ENCODE results near the gene ARMC12.

The ARMC12 gene

DNA sequence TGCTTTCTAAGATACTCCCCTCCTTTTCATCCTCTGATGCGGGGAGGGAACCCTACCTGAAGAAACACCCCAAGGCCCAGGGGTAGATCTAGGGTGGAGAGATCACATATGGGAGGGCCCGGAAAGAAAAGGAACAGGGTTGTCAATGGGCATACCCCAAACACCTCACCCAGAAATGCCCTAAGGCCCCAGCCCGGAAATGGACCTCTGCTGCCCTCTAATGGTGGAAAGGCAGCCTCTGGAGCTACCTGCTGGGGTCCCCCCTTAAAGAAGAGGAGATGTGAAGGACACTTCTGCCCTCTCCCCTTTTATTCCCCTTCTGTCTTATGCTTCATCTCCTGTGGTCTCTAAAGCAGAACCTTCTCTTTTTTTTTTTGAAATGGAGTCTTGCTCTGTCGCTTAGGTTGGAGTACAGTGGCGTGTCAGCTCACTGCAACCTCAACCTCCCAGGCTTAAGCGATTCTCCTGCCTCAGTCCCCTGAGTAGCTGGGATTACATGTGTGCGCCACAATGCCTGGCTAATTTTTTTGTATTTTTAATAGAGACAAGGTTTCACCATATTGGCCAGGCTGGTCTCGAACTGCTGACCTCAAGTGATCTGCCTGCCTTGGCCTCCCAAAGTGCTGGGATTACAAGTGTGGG is 458 bp upstream of the ARMC12 start:
- H3K27me3 Mint-ChIP-seq = no peaks in the 10 kb centered on the region
- peaks cover 14% of the 10 kb centered on the region for H3K4me1 Mint-ChIP-seq
- H3K27ac Mint-ChIP-seq = no peak overlapping the region
- no peaks in the 10 kb centered on the region for H3K36me3 Mint-ChIP-seq
- peak; percentile 88 to 89 for DNase-seq (ENCODE audit: low spot score in 2 of 2)
- peak; percentile 29 for ATAC-seq (ENCODE audit: low read depth)
- H3K4me3 Mint-ChIP-seq = no peak overlapping the region
- no peaks in the 10 kb centered on the region for H3K9me3 Mint-ChIP-seq

DNA sequence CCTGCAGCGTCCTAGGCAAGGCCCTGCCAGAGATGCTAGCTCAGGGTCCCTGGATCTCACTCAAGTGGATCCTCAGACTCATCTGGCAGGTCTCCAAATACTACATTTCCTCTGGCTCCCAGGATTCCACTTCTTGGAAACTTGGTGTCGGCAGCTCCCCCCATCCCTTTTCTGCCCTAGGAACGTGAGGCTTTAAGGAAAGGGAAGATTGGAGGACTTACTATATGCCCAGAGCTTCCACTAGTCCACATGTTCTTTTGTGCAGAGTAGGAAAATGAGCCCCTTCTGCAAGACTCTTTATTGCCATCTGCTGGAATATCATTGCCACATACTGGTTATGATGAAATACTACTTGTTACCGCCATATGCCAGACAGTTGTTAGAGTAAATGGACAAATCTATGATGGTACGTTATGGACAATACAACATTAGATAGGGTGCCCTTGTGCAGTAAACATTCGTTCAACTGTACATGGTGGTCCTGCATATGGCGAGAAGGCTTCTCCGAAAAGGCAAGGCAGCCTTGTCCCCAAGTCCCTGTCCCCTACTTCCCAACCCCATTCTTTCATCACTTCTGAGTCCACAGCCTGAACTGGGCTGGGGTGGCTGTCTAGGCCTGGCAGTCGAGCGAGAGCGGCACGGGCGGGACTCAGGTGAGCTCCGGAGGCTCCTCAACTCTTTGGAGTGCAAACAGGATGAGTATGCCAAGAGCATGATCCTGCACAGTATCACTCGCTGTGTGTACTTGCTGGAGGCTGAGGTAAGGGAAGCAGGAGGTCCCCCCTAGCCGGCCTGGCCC is 780 bp downstream of the ARMC12 start:
- no peaks in the 10 kb centered on the region for H3K9me3 Mint-ChIP-seq
- peaks cover 9% of the 10 kb centered on the region for H3K4me1 Mint-ChIP-seq
- ATAC-seq (ENCODE audit: low read depth) (peak; percentile 82), DNase-seq (ENCODE audit: low spot score in 2 of 2) (peak in 1 of 2 donors; percentile 66)
- no peak overlapping the region for H3K27ac Mint-ChIP-seq
- H3K27me3 Mint-ChIP-seq = no peaks in the 10 kb centered on the region
- no peak overlapping the region for H3K4me3 Mint-ChIP-seq
- no peaks in the 10 kb centered on the region for H3K36me3 Mint-ChIP-seq

DNA sequence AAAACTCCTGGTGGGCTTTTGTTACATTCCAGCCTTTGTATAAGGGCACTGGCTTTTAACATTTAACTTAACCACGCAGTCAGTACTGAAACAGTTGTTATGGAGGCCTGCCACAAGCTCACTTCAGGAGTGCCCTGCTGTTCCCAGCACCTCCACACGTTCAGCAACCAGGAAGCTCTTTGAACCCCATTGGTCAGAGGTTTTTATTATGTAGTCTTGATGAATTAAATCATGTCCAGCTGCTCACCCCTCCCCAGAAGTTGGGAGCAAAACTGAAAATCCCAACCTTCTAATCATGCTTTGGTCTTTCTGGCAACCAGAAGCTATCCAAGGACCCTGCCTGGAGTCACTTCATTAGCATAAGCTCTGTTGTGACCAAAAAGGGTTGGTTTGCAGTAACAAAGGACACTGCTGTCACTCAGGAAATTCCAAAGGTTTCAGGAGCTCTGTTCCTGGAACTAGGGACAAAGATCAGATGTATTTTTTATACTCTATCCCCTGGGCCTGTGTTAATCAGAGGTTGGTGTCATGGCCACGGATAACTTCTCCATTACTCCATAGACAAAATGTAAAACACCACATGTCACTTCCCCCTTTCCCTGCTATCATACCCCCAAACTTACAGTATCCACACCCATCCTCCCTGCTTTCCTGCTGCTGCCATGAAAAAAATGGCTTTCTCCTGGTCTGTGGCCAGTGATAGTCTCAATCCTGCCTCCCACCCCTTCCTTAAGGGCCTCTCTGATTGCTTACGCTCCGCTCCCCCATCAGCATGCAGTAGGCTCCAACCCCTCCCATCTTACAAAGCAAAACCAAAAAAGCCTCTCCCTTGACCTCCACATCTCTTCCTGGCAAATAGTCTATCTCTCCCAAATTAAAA is 3.1 kb downstream of the ARMC12 start:
- no peaks in the 10 kb centered on the region for H3K27me3 Mint-ChIP-seq
- ATAC-seq (ENCODE audit: low read depth) = no peak
- no peak for DNase-seq (ENCODE audit: low spot score in 2 of 2)
- no peaks in the 10 kb centered on the region for H3K36me3 Mint-ChIP-seq
- no peak overlapping the region for H3K27ac Mint-ChIP-seq
- peaks cover 9% of the 10 kb centered on the region for H3K4me1 Mint-ChIP-seq
- no peak overlapping the region for H3K4me3 Mint-ChIP-seq
- no peaks in the 10 kb centered on the region for H3K9me3 Mint-ChIP-seq

DNA sequence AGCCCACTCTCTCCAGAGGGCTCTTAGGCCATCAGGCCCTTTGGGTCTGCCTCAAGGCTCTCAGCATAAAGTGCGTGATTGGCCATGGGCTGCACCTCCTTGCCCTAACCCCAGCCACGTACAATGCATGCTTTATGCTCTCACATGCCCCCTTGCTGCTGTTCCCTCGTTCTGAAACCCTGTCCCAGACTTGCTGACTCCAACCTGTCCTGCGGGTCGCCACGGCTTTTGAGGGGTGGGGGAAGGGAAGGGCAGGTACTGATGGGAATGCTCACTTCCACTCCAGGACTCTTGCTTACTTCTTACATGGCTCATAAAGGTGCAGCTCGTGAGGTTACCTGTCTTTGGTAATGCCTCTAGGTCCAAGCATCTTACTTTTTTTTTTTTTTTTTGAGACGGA is 6.0 kb downstream of the ARMC12 start:
- Mint-ChIP-seq H3K4me1 (no peaks in the 10 kb centered on the region), H3K9me3 (peaks cover 3% of the 10 kb centered on the region), H3K27ac (no peak overlapping the region), H3K27me3 (no peaks in the 10 kb centered on the region), H3K4me3 (no peak overlapping the region), H3K36me3 (no peaks in the 10 kb centered on the region)
- DNase-seq (ENCODE audit: low spot score in 2 of 2) (no peak), ATAC-seq (ENCODE audit: low read depth) (no peak)

DNA sequence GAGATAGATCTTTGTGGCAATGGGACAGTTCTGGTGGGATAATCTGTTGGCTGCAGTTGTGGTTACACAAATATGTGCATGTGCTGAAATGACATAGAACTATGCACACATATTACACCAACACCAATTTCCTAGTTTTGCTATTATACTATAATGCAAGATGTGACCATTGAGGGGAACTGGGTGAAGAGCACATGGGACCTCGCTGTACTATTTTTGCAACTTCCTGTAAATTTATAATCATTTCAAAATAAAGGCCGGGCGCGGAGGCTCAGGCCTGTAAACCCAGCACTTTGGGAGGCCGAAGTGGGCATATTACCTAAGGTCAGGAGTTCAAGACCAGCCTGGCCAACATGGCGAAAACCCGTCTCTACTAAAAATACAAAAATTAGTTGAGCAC is 8.7 kb downstream of the ARMC12 start:
- Mint-ChIP-seq H3K27me3 (peaks cover 3% of the 10 kb centered on the region), H3K9me3 (peaks cover 6% of the 10 kb centered on the region), H3K27ac (no peak overlapping the region), H3K4me3 (no peak overlapping the region), H3K4me1 (no peaks in the 10 kb centered on the region), H3K36me3 (peaks cover 3% of the 10 kb centered on the region)
- ATAC-seq (ENCODE audit: low read depth) (no peak), DNase-seq (ENCODE audit: low spot score in 2 of 2) (no peak)

DNA sequence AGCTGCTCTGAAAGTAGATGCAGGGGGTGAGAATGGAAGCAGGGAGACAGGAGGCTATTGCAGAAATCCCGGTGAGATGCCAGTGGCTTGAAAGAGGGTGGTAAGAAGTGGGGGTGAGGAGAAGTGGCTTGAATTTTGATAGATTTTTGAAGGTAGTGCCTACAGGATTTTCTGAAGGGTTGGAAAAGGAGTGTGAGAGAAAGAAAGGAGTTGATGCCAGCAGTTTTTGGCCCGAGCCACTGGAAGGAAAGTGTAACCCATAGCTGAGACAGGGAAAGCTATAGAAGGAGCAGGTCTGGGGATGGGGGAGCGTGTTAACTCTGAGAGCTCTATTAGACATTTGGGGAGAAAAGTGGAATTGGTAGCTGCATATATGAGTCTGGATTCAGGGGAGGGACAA is 9.7 kb downstream of the ARMC12 start:
- Mint-ChIP-seq H3K4me1 (no peaks in the 10 kb centered on the region), H3K36me3 (peaks cover 3% of the 10 kb centered on the region), H3K9me3 (peaks cover 6% of the 10 kb centered on the region), H3K27me3 (peaks cover 3% of the 10 kb centered on the region), H3K27ac (no peak overlapping the region), H3K4me3 (no peak overlapping the region)
- ATAC-seq (ENCODE audit: low read depth) = no peak
- no peak for DNase-seq (ENCODE audit: low spot score in 2 of 2)

DNA sequence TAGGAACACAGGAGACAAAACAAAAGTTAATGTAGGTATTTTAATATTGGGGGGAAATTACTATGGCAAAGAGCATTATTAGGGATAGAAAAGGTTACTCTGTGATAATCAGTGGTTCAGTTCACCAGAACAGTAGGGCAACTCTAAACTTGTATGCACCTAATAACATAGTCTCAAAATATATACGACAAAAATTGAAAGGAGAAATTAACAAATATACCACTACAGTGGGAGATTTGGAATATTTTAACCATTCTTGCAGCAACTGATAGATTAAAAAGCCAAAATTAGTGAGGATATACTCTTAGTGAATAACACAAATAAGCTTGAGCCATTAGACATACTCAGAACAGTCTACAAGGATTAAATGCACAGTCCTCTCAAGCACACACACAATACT is 11.0 kb downstream of the ARMC12 start:
- peaks cover 3% of the 10 kb centered on the region for H3K36me3 Mint-ChIP-seq
- H3K9me3 Mint-ChIP-seq = peaks cover 6% of the 10 kb centered on the region
- no peak overlapping the region for H3K27ac Mint-ChIP-seq
- ATAC-seq (ENCODE audit: low read depth) (no peak), DNase-seq (ENCODE audit: low spot score in 2 of 2) (no peak)
- no peaks in the 10 kb centered on the region for H3K4me1 Mint-ChIP-seq
- peaks cover 5% of the 10 kb centered on the region for H3K27me3 Mint-ChIP-seq
- H3K4me3 Mint-ChIP-seq = no peak overlapping the region

DNA sequence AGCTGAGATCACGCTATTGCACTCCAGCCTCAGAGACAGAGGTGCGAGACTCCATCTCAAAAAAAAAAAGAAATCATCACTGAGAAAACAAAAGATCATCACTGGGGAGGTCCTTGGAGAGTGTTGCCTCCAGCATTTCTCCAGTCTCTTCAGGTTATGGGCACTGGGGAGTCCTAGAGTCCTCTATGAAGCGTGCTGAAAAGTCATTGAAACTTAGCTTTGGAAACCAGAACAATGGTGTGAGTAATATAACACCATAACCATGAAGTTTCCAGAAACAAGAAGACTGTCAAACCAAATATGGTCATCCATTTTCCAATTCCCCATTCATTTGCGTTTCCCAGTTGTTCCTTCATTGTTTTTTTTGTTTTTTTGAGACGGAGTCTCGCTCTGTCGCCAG is 13.7 kb downstream of the ARMC12 start:
- ATAC-seq (ENCODE audit: low read depth) (no peak), DNase-seq (ENCODE audit: low spot score in 2 of 2) (no peak)
- Mint-ChIP-seq H3K4me3 (no peak overlapping the region), H3K36me3 (peaks cover 3% of the 10 kb centered on the region), H3K4me1 (no peaks in the 10 kb centered on the region), H3K9me3 (peaks cover 6% of the 10 kb centered on the region), H3K27ac (no peak overlapping the region), H3K27me3 (peaks cover 5% of the 10 kb centered on the region)

DNA sequence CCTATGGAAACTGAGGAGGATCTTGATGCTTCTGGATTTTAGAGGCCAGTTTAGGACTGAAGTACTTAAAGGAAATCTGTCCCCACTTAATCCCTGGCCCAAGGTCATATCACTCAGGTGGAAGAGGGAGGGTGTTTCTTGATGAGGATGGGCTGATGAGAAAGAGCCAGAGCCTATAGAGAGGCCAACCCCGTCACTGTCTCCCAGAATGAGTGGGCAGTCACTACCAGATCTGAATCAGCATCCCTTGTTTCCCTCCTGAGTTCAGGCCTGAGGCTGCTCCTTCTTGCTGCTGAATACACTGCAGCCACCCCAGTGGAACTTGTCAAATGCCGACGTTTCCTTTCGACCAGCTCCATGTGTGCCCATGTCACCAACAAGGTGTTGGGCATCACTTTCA is 14.8 kb downstream of the ARMC12 start:
- no peak overlapping the region for H3K27ac Mint-ChIP-seq
- DNase-seq (ENCODE audit: low spot score in 2 of 2) (no peak), ATAC-seq (ENCODE audit: low read depth) (no peak)
- H3K4me1 Mint-ChIP-seq = no peaks in the 10 kb centered on the region
- H3K4me3 Mint-ChIP-seq = no peak overlapping the region
- peaks cover 3% of the 10 kb centered on the region for H3K36me3 Mint-ChIP-seq
- peaks cover 5% of the 10 kb centered on the region for H3K27me3 Mint-ChIP-seq
- H3K9me3 Mint-ChIP-seq = peaks cover 6% of the 10 kb centered on the region

DNA sequence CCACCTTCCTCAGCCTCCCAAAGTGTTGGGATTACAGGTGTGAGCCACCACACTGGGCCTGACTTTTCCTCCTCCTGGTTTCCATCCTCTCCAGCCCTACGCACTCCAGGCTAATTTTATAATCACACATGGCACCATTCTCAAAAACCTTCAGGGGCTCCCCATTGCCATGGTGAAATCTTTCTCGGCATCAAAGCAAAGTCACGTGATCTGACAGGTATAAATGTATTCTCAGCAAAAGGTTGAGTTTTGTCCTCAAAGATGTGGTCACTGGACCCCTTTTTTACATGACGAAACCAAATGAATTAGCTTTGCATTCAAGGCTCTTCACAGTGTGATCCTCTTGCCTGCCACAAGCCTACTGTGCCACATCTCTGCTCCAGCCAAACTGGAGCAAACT is 15.5 kb downstream of the ARMC12 start:
- Mint-ChIP-seq H3K27ac (no peak overlapping the region), H3K27me3 (peaks cover 5% of the 10 kb centered on the region), H3K9me3 (peaks cover 6% of the 10 kb centered on the region), H3K4me1 (no peaks in the 10 kb centered on the region), H3K36me3 (peaks cover 3% of the 10 kb centered on the region), H3K4me3 (no peak overlapping the region)
- DNase-seq (ENCODE audit: low spot score in 2 of 2) (no peak), ATAC-seq (ENCODE audit: low read depth) (no peak)

DNA sequence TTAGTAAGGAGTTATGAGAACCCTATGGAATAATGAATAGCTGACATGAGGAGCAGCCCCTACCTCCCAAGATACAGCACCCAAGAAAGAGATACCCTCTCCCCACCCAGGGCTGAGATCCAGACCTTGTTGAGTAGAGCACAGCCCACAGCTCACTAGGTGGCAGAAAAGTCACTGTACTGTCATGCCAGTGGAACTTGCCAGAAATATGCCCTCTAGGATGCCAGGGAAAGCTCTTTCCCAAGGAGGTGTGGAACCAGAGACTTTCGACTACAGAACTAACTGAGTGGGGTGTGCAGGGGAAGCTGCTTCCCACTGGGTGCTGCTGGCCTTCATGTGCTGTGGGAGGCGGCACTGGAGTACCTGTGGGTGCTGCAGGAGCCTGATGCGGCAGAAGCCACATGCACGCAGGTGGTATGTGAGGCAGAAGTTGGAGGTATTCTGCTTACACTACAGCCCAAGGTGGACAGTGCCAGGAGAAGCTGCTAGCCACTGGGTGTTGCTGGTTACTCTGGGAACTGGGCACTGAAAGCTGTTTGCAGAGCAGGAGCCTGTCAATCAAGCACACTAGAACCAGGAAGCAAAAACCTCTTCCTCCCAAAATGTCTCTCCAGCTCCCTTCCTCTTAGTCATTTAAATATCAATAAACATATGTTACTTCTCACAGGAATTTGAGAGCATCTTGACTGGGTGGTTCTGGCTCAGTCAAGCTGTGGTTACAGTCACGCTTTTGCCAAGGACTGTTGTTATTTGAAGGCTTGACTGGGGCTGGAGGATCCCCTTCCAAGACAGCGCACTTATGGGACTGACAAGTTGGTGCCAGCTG is 17.8 kb downstream of the ARMC12 start:
- H3K27me3 Mint-ChIP-seq = peaks cover 6% of the 10 kb centered on the region
- H3K36me3 Mint-ChIP-seq = peaks cover 2% of the 10 kb centered on the region
- H3K4me1 Mint-ChIP-seq = peaks cover 7% of the 10 kb centered on the region
- ATAC-seq (ENCODE audit: low read depth) (no peak), DNase-seq (ENCODE audit: low spot score in 2 of 2) (no peak)
- no peak overlapping the region for H3K27ac Mint-ChIP-seq
- no peaks in the 10 kb centered on the region for H3K9me3 Mint-ChIP-seq
- no peak overlapping the region for H3K4me3 Mint-ChIP-seq

DNA sequence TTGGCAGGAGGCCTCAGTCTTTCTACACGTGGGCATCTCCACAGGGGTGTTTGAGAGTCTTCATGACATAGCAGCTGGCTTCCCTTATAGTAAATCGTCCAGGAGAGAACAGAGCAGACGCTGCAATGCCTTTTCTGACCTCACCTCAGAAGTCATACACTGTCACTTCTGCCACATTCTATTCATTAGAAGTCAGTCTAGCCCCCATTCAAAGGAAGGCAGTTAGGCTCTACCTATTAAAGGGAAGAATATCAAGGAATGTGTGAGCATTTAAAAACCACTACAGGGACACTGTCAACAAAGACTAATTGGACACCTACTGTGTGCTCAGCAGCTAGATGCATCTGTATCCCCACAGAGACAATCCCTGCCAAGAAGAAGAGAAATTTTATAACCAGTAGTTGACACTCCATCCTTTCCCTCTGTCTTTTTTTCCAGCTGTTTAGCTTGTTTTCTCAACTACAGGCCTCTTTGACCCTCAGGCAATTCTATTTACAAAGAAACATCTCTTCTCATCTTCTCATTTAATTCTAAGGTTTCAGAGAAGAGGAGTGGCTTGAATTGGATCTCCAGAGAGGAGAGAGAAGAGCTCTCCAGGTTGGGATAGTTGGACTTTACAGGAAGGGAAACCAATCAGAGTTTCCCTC is 18.6 kb downstream of the ARMC12 start:
- Mint-ChIP-seq H3K4me1 (peaks cover 12% of the 10 kb centered on the region), H3K9me3 (peaks cover 5% of the 10 kb centered on the region), H3K4me3 (no peak overlapping the region), H3K27ac (no peak overlapping the region), H3K27me3 (peaks cover 10% of the 10 kb centered on the region), H3K36me3 (peaks cover 2% of the 10 kb centered on the region)
- ATAC-seq (ENCODE audit: low read depth) = no peak
- DNase-seq (ENCODE audit: low spot score in 2 of 2) = no peak

DNA sequence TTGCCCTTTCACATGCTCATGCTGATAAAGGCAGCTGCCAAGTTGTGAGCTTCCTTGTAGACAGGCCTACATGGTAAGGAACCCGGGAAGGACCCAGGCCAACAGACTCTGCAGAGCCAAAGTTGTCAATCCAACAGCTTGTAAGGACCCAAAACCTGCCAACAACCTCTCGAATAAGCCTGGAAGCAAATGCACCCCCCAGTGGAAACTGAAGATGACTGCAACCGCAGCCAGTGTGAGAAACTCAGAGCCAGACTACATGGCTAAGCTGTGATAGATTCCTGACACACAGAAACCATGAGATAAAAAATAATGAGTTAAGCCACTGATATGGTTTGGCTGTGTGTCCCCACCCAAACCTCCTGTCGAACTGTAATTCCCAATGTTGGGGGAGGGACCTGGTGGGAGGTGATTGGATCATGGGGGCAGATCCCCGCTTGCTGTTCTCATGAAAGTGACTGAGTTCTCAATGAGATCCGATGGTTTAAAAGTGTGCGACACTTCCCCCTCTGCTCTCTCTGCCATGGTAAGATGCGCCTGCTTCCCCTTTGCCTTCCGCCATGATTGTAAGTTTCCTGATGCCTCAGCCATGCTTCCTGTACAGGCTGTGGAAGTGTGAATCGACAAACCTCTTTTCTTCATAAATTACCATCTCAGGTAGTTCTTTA is 20.8 kb downstream of the ARMC12 start:
- Mint-ChIP-seq H3K9me3 (peaks cover 7% of the 10 kb centered on the region), H3K27ac (no peak overlapping the region), H3K36me3 (peaks cover 2% of the 10 kb centered on the region), H3K4me3 (no peak overlapping the region), H3K27me3 (peaks cover 14% of the 10 kb centered on the region), H3K4me1 (peaks cover 17% of the 10 kb centered on the region)
- DNase-seq (ENCODE audit: low spot score in 2 of 2) = no peak
- ATAC-seq (ENCODE audit: low read depth) = peak; percentile 44
